K562 (cell line): ENCODE results near the gene PGRMC2.

Source experiments
- ELF1 ChIP-seq: fragments of 200-800 bp; sonication (Bioruptor generic); IDR thresholded peaks from 2 replicates; pipeline ENCODE4 v1.6.1; 2016; ENCODE audit warnings: missing genetic modification characterization, missing compliant biosample characterization
- FOS ChIP-seq: IDR thresholded peaks from 3 replicates; pipeline ENCODE4 v1.6.1; 2011; ENCODE audit not compliant: insufficient read length; ENCODE audit errors: extremely low read depth
- POLR2AphosphoS5 ChIP-seq: IDR thresholded peaks from 2 replicates; pipeline ENCODE4 v1.6.1; 2011; ENCODE audit warnings: mild to moderate bottlenecking, low read depth, low read length, moderate library complexity; ENCODE audit not compliant: control insufficient read depth, insufficient read depth
- RBM39 ChIP-seq: fragments of 200-400 bp; formaldehyde crosslinking; optimal IDR thresholded peaks from 2 replicates; pipeline ENCODE3; 2018; ENCODE audit warnings: low read depth, low read length
- SNRNP70 ChIP-seq: fragments of 200-400 bp; formaldehyde crosslinking; optimal IDR thresholded peaks from 2 replicates; pipeline ENCODE3; 2017; ENCODE audit warnings: low read depth, low read length
- ZFP36 ChIP-seq: fragments of 150-350 bp; IDR thresholded peaks from 2 replicates; pipeline ENCODE4 v1.6.1; 2018; ENCODE audit warnings: low read length, low read depth; ENCODE audit not compliant: partially characterized antibody
- TF ChIP-seq, protein P1 (sequence below): conservative IDR thresholded peaks from 2 replicates; pipeline ENCODE4 v1.6.1; 2011; ENCODE audit warnings: low read depth, mild to moderate bottlenecking, low read length; ENCODE audit not compliant: control insufficient read depth
- TF ChIP-seq, protein P2 (sequence below): fragments of 250-450 bp; sonication (Bioruptor Pico); IDR thresholded peaks from 2 replicates; pipeline ENCODE4 v1.4.0; 2020; ENCODE audit warnings: mild to moderate bottlenecking, moderate library complexity, borderline replicate concordance
- TF ChIP-seq, protein P3 (sequence below), 3 experiments: IDR thresholded peaks in 2 of 3; conservative IDR thresholded peaks in 1 of 3; 2 replicates each; pipeline ENCODE4 v1.5.1; 2011 to 2012; ENCODE audit warnings: low read length in 3 of 3, mild to moderate bottlenecking in 3 of 3, control low read depth in 2 of 3, improper control_type of control experiment in 1 of 3, inconsistent platforms in 1 of 3, low read depth in 1 of 3, mixed read lengths in 1 of 3, moderate library complexity in 1 of 3; ENCODE audit not compliant: insufficient read depth in 2 of 3

DNA sequence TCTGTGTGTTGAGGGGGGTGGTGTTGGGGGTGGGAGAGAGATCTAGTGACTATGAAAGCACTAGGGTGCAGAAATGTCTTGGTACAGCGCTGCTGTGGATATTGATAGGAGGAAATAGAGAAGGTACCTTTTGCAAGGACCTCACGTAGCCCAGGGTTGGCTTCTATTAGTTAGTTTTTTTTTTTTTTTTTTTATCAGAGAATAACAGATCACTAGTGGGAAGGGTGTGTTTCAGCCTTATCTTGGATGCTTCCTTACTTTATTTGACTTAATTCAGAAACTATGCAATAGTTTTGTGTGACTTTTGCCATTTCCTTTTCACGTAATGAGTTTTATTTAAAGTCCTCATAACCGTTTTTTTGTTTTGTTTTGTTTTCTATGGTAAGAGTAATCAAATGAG lies 16.4 kb upstream of the PGRMC2 start:
- no peak for TF ChIP-seq FOS
- TF ChIP-seq RBM39: no peak
- TF ChIP-seq, protein P1, sequence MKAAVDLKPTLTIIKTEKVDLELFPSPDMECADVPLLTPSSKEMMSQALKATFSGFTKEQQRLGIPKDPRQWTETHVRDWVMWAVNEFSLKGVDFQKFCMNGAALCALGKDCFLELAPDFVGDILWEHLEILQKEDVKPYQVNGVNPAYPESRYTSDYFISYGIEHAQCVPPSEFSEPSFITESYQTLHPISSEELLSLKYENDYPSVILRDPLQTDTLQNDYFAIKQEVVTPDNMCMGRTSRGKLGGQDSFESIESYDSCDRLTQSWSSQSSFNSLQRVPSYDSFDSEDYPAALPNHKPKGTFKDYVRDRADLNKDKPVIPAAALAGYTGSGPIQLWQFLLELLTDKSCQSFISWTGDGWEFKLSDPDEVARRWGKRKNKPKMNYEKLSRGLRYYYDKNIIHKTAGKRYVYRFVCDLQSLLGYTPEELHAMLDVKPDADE: no peak
- TF ChIP-seq ELF1 (tag): no peak
- TF ChIP-seq ZFP36: no peak
- no peak for TF ChIP-seq SNRNP70
- TF ChIP-seq POLR2AphosphoS5: no peak
- TF ChIP-seq, protein P2, sequence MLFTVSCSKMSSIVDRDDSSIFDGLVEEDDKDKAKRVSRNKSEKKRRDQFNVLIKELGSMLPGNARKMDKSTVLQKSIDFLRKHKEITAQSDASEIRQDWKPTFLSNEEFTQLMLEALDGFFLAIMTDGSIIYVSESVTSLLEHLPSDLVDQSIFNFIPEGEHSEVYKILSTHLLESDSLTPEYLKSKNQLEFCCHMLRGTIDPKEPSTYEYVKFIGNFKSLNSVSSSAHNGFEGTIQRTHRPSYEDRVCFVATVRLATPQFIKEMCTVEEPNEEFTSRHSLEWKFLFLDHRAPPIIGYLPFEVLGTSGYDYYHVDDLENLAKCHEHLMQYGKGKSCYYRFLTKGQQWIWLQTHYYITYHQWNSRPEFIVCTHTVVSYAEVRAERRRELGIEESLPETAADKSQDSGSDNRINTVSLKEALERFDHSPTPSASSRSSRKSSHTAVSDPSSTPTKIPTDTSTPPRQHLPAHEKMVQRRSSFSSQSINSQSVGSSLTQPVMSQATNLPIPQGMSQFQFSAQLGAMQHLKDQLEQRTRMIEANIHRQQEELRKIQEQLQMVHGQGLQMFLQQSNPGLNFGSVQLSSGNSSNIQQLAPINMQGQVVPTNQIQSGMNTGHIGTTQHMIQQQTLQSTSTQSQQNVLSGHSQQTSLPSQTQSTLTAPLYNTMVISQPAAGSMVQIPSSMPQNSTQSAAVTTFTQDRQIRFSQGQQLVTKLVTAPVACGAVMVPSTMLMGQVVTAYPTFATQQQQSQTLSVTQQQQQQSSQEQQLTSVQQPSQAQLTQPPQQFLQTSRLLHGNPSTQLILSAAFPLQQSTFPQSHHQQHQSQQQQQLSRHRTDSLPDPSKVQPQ (CRISPR knock-in tag): no peak
- TF ChIP-seq, protein P3, sequence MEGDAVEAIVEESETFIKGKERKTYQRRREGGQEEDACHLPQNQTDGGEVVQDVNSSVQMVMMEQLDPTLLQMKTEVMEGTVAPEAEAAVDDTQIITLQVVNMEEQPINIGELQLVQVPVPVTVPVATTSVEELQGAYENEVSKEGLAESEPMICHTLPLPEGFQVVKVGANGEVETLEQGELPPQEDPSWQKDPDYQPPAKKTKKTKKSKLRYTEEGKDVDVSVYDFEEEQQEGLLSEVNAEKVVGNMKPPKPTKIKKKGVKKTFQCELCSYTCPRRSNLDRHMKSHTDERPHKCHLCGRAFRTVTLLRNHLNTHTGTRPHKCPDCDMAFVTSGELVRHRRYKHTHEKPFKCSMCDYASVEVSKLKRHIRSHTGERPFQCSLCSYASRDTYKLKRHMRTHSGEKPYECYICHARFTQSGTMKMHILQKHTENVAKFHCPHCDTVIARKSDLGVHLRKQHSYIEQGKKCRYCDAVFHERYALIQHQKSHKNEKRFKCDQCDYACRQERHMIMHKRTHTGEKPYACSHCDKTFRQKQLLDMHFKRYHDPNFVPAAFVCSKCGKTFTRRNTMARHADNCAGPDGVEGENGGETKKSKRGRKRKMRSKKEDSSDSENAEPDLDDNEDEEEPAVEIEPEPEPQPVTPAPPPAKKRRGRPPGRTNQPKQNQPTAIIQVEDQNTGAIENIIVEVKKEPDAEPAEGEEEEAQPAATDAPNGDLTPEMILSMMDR (IDR thresholded peaks at IDR 0.05 in 2 of 3, conservative IDR thresholded peaks at IDR 0.05 in 1 of 3; ENCODE audit: insufficient read depth in 2 of 3, low read depth in 1 of 3, low read length in 3 of 3): no peak
